HG02884 (cell line): ENCODE measurements around the gene DCHS2.

Source experiments
- ATAC-seq: cut with Tn5 transposase; IDR thresholded peaks from one replicate; pipeline ENCODE4 v1.9.1; 2021; ENCODE audit warnings: mild to moderate bottlenecking, moderate library complexity; ENCODE audit not compliant: unreplicated experiment

Gene DCHS2

DNA sequence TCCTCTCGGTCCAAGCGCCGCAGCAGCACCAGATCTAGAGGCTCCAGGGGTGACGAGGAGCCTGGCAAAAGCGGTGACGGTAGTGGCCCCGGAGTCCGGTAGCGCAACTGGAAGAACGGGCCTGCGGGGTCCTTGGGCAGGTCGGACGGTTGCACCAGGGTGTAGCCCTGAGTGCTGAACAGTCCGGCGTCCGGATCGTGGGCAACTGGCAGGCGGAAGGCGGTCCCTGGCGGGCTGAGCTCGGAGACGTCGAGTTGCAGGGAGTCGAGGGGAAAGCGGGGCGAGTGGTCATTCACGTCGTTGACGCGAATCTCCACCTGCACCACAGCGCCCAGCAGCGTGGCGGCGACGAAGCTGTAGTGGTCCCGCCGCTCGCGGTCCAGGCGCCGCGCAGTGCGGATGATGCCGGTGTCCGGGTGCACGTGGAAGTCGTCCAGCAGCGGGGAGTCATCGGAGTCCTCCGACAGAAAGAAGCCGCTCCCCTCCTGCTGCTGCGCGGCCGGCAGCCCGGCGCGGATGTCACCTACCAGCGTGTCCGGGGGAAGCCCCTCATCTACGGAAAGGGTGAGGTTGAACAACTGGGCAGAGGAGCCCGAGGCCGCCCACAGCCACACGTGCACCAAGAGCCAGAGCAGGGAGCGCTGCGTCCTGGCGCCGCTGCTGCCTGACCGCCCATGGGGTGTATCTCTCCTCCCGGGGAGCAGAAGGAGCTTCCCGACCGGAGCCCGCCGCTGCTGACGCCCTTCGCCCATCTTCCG lies 837 bp downstream of the DCHS2 start:
- no peak for ATAC-seq

DNA sequence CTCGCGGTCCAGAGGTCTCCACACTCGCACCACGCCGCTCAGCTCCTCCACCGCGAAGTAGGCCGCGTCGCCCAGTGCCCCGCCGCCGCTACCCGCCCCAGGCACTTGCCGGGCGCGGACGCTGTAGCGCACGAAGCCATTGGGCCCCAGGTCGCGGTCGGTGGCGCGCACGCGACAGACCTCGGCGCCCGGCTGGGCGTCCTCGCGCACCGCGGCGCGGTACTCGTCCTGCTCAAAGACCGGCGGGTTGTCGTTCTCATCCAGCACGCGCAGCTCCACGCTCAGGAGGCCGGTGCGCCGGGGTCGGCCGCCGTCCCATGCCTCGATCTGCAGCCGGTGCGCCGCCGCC lies 1.4 kb downstream of the DCHS2 start:
- no peak for ATAC-seq

DNA sequence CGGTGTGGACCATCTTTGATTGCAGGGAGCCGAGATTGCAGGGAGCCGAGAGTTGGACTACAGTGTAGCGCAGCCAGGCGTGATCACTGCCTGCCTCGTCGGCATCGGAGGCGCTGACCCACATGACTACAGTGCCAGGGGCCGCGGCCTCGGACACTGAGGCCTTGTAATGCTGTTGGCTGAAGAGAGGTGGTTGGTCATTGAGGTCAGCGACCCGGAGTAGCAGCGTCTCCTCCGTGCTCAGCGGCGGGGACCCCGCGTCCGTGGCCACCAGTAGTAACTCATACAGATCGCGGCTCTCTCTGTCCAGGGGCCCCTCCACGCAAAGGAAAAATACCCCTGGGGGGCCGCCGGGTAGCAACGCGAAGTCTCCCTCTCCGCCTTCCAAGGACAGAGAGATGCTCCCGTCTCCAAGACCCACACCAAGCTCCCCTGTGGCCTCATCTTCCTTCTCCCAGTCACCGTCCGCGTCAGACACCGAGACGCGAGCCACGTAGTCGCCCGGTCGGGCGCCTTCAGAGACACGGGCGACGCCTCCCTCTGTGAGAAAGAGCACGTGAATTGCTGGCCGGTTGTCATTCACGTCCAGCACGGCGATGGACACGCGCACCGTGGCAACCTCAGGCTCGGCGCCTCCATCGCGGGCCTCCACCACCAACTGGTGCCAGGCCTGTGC lies 1.9 kb downstream of the DCHS2 start:
- no peak for ATAC-seq

DNA sequence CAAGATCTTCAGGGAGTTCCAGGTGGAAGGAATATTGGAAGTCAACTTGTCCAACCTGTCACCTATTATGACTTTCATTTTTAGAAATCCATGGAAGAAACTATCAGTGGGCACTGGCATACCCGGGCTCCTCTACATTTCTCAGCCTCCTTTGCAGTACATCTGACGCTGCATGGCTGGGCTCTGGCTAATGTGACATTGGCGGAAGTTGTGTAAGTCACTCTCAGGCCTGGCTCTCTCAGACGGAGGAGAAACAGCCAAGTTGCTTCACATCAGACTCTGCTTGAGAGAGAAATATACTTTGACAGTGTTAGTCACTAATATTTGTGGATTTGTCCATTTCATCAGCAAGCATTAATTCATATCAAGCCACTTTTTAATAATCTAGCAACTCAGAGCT lies 4.5 kb downstream of the DCHS2 start:
- no peak for ATAC-seq

DNA sequence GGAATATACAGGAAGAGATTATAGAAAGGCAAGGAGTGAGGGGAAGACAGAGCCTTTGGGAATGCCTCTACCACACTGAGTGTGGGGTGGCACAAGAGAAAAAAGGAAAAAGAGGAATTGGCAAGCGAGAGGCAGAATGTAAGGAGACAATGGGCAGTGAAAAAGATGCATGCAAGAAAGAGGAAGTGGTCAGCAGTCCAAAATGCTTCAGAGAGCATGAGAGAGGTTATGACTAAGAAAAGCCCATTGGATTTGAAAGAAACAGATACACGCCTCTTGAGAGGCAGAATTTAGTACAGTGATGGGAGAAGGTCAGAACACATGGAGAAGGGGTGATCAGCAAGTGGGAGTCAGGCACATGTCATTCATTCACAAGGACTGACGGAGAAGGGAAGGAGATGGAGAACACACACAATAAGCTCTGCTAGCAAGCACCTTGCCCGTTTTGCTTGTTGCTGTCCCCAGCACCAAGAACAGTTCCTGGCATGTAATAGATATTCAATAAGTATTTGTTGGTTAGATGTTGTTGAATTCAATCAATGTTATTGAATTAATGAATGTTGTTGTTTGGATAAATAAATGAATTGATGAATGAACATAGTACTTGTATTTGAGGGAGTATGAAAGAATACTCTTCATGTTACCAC lies 6.3 kb downstream of the DCHS2 start:
- ATAC-seq, result peak; percentile 94

DNA sequence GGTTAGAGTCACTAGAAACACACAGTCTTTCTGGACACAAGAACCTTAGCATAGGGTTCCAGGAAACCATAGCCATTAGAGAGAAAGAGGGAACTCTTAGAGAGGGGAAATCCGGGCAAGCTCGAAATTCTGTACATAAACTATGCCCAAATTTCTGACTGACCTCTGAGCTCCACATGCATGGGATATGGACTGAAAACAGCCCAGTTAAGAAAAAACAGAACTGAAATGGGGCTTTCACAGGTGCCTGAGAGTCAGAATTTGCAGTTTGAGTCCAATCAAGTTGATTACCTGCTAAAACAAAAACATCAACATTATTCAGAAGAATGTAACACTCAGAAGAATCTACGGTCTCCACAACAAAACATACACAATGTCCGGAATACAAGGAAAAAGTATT lies 13.1 kb downstream of the DCHS2 start:
- ATAC-seq, result peak; percentile 27

DNA sequence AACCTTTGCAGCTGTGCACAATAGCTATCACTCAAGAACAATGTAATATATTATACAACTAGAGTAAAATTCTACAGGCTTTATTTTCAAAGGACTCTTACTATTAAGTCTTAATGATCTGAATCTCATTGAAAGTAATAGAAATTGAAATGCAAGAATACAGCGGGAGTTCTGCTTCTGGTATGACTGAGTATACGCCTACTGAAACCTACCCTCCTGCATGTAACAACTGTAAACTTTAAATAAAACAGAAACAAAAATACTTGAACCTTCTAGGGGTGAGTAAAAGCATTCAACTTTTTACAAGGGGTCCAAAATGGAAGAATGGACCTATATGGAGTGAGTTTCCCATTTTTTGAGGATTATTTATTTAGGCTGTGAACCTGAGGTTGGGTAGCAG lies 13.5 kb downstream of the DCHS2 start:
- ATAC-seq, result peak; percentile 92

DNA sequence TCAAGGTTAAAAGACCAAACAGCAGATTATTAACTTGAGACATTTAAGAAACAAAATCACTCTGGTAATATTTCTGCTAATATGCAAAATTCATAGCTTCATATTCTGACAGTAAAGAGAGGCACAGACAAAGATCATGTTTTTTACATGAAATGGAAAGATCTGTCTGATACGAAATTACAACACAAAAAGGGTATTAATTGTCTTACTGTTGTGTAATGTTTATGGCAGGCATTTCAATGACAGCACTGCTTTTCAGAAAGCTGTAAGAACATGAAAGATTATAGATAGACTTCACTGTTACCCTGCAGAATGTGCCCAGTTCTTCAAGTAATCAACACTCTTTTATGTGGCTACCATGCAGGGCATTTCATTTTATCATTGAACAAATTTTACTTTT lies 15.4 kb downstream of the DCHS2 start:
- no peak for ATAC-seq

DNA sequence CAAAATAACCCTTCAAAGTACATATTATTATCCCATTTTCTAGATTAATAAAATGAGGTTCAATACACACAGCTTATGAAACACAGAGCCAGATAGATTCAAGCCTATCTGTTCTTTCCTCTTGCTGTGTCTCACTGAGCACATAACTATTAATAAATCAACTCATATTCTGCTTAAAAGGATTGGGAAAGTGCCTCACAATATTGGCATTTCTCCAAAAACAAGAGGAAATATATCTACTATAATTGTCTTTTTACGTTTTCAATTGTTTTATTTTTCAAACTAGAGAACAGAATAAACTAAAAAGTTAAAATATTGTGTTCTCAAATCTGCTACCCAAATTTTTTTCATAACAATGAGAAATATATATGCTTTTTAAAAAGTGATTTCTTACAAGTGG lies 15.8 kb downstream of the DCHS2 start:
- ATAC-seq, result no peak

DNA sequence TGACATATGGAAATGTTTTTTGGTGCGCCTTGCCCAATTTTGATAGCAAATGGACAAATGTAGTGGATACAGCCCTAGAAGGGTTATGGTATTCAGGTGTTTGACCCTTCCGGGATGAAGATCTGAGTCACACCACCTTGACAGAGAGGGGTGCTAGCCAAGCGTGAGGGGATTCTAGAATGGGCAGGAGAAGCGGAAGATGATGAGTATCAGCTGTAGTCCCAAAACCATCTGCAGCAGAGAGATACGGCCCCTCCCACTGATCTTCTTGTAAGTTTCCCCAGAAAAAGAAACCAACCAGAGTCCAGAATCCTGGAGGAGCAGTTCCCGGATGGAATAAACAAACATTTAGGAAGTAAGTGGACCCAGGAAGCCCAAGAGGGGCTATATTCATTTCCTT lies 18.1 kb downstream of the DCHS2 start:
- ATAC-seq, result no peak

DNA sequence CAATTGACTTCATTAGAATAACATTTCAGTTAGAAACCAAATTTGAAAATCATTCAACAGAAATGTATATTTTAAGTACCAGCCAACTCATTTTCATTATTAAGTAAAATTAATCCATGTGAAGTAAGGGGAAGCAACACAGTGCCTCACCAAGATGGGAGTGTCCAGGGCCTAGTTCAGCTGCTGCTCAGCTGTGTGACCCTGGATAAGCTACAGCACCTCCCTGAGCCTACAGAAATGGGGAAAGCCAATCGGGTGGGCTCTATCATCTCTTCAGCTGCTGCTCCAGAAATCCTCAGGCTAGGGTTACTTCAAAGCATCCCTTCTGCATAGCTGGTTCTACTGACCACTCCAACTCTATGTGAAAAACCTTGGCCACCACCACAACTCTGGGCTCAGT lies 18.7 kb downstream of the DCHS2 start:
- no peak for ATAC-seq

DNA sequence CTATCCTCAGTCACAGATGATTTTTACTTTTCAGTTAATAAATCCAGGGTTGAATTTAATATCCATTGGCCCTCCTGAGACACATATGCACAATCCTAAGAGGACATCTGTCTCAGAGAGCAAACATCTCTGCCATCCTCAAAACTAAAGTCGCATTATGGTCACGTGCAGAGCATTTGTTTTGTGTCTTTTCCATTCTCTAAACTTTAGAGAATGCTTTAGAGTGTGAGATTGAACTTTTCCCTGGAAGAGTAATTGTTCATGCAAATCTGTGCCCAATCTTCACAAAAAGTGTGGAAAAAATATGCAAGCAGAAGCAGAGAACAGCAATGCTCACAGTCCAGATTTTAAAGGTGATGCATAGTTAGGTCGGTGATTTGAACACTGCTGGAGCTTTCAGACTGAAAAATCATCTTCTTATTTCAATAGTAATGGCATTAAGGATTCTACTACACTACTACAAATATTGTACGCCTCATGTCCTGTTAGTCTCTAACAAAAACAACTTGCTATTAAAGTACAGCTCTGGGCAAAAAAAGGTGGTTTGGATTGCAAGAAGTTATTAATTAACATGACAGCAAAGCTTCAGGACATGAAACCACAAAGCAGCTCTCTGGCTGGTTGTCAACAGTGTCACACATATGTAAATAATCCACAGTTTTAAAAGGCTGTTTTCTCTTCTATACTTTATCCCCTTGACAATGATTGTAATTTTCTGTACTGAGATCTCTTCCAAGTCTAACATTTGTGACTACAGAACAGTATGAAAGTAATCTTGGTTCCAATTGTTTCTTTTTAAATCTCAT lies 19.9 kb downstream of the DCHS2 start:
- ATAC-seq, result no peak

DNA sequence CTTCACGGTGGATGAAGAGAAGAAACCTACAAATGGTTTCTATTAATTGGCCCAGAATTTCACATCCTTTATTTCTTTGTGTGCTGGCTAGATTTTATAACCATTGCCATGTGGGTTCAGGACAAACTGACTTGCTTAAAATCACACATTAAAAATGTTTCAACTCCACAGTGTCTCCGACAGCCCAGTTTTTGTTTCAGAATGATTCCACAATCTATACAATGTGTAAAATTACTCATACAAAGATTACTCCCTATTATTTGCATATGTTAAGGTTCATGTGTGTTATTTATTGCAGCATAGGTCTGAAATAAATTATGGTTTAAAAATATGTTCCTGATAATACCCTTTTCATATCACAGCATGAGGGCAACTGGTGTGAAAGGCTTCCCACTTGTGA lies 20.6 kb downstream of the DCHS2 start:
- peak; percentile 93 for ATAC-seq

DNA sequence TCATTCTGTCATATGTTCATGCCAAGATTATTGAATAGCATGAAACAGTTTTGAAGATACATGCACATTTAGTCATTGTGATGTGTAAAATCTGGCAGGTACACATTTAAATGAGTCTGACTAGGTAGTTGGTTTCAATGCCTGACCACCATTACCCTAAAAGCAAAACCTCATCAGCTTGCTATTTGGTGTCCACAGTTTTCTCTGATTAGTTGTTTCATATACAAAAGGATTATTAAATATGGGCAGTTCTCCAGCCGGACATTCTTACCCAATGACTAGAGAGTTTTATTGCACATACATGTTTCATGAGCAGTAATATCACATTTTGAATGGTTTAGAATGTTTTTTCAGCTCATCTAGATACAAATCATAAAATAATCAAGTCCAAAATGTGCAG lies 23.7 kb downstream of the DCHS2 start:
- no peak for ATAC-seq

DNA sequence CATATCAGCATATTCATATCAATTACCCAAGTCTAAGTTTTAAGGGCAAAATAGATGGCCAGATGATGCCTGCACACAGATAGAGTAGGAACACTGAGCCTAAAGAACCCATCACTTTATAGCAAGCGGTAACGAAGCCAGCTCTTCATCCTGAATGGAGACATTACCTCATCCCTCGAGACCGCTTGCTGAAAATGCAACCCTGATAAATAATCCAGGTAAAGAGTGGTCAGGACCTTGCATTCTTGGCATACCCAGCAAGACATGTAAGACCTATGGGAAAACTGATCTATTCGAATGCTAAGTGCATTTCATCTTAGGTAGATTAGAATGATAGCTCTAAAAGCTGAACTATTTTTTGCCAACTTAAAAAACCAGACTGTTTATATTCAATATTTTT lies 25.3 kb downstream of the DCHS2 start:
- ATAC-seq, result no peak

DNA sequence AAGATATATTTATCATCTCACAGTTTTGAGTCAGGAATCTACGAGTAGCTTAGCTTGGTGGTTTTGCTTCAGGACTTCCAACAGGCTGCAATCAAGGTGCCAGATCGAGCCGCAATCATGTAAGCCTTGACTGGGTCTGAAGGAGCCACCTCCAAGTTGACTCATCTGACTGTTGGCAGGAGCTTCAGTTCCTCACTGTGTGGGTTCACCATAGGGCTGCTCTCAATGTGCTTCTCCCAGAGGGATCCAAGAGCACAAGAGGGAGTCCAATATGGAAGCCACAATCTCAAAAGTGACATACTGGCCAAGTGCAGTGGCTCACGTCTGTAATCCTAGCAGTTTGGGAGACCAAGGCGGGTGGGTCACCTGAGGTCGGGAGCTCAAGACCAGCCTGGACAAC lies 26.5 kb downstream of the DCHS2 start:
- no peak for ATAC-seq

DNA sequence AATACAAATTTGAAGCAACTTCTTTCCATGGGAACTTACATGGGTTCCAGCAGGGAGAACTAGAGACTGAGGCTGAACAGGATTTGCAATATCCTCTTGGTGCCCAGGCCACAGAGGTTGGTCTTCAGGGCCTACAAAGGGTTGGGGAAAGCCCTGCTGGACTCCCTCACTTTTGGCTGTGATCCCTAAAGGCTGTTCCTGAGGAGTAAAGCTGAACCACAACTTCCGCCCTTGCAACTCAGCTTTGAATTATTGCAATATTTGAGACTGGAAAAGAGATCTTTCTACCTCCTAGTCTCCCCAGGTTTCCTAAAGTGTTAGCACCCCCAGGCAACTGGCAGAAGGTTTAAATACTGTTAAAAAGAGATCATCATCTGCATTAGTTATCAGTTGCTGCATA lies 26.9 kb downstream of the DCHS2 start:
- no peak for ATAC-seq

DNA sequence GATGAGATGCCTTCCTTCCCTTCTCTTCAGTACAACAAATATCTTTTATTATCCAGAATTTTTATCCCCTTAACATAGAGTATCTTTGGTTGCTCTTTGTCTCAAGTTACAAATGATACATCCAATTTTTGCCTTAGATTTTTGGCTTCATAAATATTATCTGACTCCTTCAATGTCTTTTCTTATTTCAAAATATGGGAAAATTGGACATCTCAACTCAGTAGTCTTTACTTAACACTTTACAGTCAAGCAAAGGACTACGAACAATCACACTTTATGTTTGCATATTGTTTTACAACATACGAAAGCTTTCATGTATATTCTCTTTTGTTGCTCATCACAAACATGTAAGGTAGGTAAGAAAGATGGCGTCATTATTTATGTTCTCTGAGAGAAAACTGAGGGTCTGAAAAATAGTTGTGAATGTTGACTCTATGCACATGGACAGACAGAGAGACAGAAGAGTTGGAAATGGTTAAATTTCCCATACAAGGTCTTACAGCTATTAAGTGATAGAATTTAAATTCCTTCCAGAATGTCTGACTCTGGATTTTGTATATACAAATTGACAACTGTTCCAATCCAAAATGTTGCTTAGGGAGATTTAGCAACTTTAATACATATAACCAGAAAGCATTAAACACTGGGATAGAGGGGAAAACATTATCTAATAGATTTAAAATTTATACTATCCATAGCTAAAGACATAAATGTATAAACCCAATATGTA lies 29.4 kb downstream of the DCHS2 start:
- no peak for ATAC-seq

DNA sequence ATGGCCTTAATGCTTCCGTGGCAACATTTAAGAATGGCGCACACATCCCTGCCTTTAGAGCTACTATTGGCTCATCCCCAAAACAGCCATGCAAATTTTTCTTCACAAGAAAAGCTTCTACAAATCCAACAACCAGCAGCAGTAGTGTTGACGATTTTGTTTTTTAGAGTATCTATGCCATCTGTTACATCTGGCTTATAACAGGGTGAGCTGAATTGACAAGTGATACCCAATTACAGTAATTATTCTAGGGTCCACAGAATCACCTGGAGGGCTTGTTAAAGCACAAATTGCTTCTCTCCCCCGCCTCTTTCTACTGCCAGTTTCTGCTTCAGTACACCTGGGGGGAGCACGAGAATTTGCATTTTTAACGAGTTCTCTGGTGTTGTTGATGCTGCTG lies 34.1 kb downstream of the DCHS2 start:
- no peak for ATAC-seq

DNA sequence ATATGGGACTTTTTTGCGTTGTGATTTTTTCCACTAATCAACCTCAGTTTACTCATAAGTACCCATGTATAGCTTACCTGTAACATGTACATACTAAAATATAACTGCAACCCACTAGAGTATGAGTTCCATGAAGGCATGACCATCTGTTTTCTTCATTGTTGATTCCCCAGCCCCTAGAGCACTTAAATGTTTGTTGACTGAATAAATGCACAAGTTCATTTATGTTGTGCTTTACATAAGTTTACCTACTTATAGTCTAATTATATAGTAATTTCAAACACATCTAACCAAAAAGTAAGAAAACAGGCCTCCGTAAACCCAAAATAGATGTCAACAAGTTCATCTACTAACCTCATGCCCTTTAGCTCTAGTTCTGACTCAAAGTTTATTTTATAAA lies 34.7 kb downstream of the DCHS2 start:
- ATAC-seq, result no peak

DNA sequence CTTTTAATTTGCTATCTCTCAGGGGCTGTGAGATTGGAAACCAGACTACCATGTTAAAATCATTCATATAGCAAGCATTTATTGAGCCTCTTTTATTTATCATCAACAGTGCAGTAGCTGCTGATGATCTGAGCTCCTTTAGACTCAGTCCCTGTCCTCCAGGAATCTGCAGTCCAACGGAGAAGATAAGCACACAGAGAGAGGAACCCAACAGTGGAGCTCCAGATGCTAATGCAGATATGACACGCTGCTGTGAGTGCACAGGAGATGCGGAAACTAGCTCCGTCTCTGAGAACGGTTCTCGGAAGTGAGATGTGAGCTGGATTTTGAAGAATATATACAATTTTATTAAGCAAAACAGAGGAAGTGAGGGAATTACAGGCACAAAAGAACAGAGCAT lies 35.4 kb downstream of the DCHS2 start:
- ATAC-seq, result no peak
